A673 (cell line): Measurements from ENCODE around the gene TNFRSF6B. TPM values are rescaled to one million over a fixed set of nuclear protein-coding genes. Genes with fewer than 3 reads are reported as not detected.
"Not testable (repeated sequence)": the region's sequence is repeated elsewhere in the genome, so short reads cannot be mapped to it uniquely, and the experiment has no call there.

Source experiments
- BruUV-seq: library from RNA; stranded (reverse); fragments of 400-500 nt; replicated peaks from 2 replicates; lab custom pipeline; 2021; lab: Mats Ljungman, UMichigan
- CTCF ChIA-PET: fragments of 300-600 bp; sonication (Branson Sonifier 250); formaldehyde crosslinking; loops from one replicate; lab custom pipeline; 2022; ENCODE audit warnings: antibody characterized with exemption; lab: Charles Lee
- POLR2A ChIA-PET: fragments of 300-600 bp; sonication (Branson Sonifier 250); formaldehyde crosslinking; loops from one replicate; lab custom pipeline; 2022; ENCODE audit warnings: antibody characterized with exemption; ENCODE audit not compliant: low non-redundant PET; lab: Charles Lee
- DNase-seq: peaks from one replicate; pipeline ENCODE4 v3.0.0-alpha.2; 2015; ENCODE audit warnings: low spot score
- H3K27ac ChIP-seq: fragments of 200-600 bp; sonication (generic); 2 replicates; pipeline ENCODE4 v1.5.1; 2016; ENCODE audit warnings: mixed run types, low read depth, mild to moderate bottlenecking, mixed read lengths, antibody characterized with exemption, low read length; ENCODE audit not compliant: poor library complexity, severe bottlenecking
- H3K27me3 ChIP-seq: fragments of 200-600 bp; sonication (generic); replicated peaks from 2 replicates; pipeline ENCODE4 v1.6.1; 2017; ENCODE audit warnings: mixed run types, low read depth, mild to moderate bottlenecking, mixed read lengths, antibody characterized with exemption, low read length; ENCODE audit not compliant: insufficient read depth, poor library complexity
- H3K36me3 ChIP-seq: fragments of 200-600 bp; sonication (generic); 2 replicates; pipeline ENCODE4 v1.6.1; 2016; ENCODE audit warnings: mixed run types, mild to moderate bottlenecking, mixed read lengths, antibody characterized with exemption, low read length; ENCODE audit not compliant: insufficient read depth, poor library complexity, severe bottlenecking
- H3K4me1 ChIP-seq: fragments of 200-600 bp; sonication (generic); 2 replicates; pipeline ENCODE4 v1.6.1; 2017; ENCODE audit warnings: mixed run types, mild to moderate bottlenecking, mixed read lengths, antibody characterized with exemption, low read length; ENCODE audit not compliant: insufficient read depth, poor library complexity, severe bottlenecking
- H3K4me3 ChIP-seq: fragments of 200-600 bp; sonication (generic); 2 replicates; pipeline ENCODE4 v1.5.1; 2016; ENCODE audit warnings: low read depth, mixed run types, mild to moderate bottlenecking, mixed read lengths, low read length; ENCODE audit not compliant: poor library complexity, severe bottlenecking
- H3K9me3 ChIP-seq: fragments of 200-600 bp; sonication (generic); 2 replicates; pipeline ENCODE4 v1.6.1; 2016; ENCODE audit warnings: mixed run types, low read depth, mild to moderate bottlenecking, mixed read lengths, antibody characterized with exemption, low read length; ENCODE audit not compliant: poor library complexity, severe bottlenecking
- CTCF ChIP-seq: fragments of 300-800, 200-600 bp; sonication (generic); conservative IDR thresholded peaks from 2 replicates; pipeline ENCODE4 v1.5.1; 2017; ENCODE audit warnings: low read depth, mild to moderate bottlenecking, antibody characterized with exemption, low read length, moderate library complexity, mixed read lengths
- EZH2 ChIP-seq: fragments of 200-600 bp; sonication (generic); IDR thresholded peaks from 2 replicates; pipeline ENCODE4 v1.6.1; 2017; ENCODE audit warnings: borderline replicate concordance, low read depth, mild to moderate bottlenecking, mixed read lengths, antibody characterized with exemption, low read length; ENCODE audit not compliant: poor library complexity, severe bottlenecking
- intact Hi-C: fragments of 100-400 bp; cut with micrococcal nuclease; formaldehyde crosslinking; loops from one replicate; pipeline ENCODE4 v1.10.0; 2022; ENCODE audit not compliant: unreplicated experiment
- total RNA-seq: library from RNA; stranded (reverse); gene quantifications from 2 replicates; pipeline ENCODE4 v1.2.3, GENCODE V29; 2021

TNFRSF6B gene
- total RNA-seq, 1 experiment from 2014 or later: not detected

- Histone ChIP-seq H3K4me3 (peak overlapping the region; percentile 73), H3K27ac (no peak overlapping the region), H3K36me3 (peaks cover 5% of the 10 kb centered on the region), H3K9me3 (no peaks in the 10 kb centered on the region), H3K4me1 (peaks cover 17% of the 10 kb centered on the region), H3K27me3 (no peaks in the 10 kb centered on the region)
- ChIA-PET POLR2A (no interaction called here), CTCF (no interaction called here)
- intact Hi-C loops: no loop called here
- TF ChIP-seq EZH2: no peak
- DNase-seq: no peak
- BruUV-seq: no TSS peak
Observed at GRCh38 chr20:63659370-63659769, 37.1 kb upstream of the TNFRSF6B start.

GRCh38 chr20:63660174-63660573 lies 36.3 kb upstream of the TNFRSF6B start:
- POLR2A ChIA-PET, H3K27me3 ChIP-seq, CTCF ChIA-PET, H3K36me3 ChIP-seq, BruUV-seq, intact Hi-C loops, H3K27ac ChIP-seq, H3K9me3 ChIP-seq, DNase-seq, H3K4me3 ChIP-seq: not testable (repeated sequence)
- H3K4me1 ChIP-seq: peaks cover 15% of the 10 kb centered on the region

- intact Hi-C loops: no loop called here
- no peaks in the 10 kb centered on the region for H3K27me3 ChIP-seq
- no peak overlapping the region for H3K4me3 ChIP-seq
- ChIA-PET CTCF (no interaction called here), POLR2A (no interaction called here)
- peaks cover 15% of the 10 kb centered on the region for H3K4me1 ChIP-seq
- BruUV-seq: no TSS peak
- peaks cover 6% of the 10 kb centered on the region for H3K36me3 ChIP-seq
- TF ChIP-seq EZH2 (no peak), CTCF (no peak)
- H3K9me3 ChIP-seq: no peaks in the 10 kb centered on the region
- no peak overlapping the region for H3K27ac ChIP-seq
- no peak for DNase-seq
Observed at GRCh38 chr20:63660622-63661021, 35.8 kb upstream of the TNFRSF6B start.

- ChIA-PET POLR2A (no interaction called here), CTCF (no interaction called here)
- no peak for DNase-seq
- H3K36me3 ChIP-seq: peaks cover 11% of the 10 kb centered on the region
- H3K27me3 ChIP-seq: no peaks in the 10 kb centered on the region
- H3K4me3 ChIP-seq: no peak overlapping the region
- BruUV-seq: no TSS peak
- TF ChIP-seq EZH2: no peak
- no peak for TF ChIP-seq CTCF
- H3K4me1 ChIP-seq: peaks cover 15% of the 10 kb centered on the region
- no peaks in the 10 kb centered on the region for H3K9me3 ChIP-seq
- intact Hi-C loops: no loop called here
- H3K27ac ChIP-seq: no peak overlapping the region
Observed at GRCh38 chr20:63661108-63661507, 35.3 kb upstream of the TNFRSF6B start.
